ENCODE data around the gene APOBEC3B.
"Not testable (repeated sequence)": the region's sequence is repeated elsewhere in the genome, so short reads cannot be mapped to it uniquely, and the experiment has no call there.

Gene APOBEC3B

DNA sequence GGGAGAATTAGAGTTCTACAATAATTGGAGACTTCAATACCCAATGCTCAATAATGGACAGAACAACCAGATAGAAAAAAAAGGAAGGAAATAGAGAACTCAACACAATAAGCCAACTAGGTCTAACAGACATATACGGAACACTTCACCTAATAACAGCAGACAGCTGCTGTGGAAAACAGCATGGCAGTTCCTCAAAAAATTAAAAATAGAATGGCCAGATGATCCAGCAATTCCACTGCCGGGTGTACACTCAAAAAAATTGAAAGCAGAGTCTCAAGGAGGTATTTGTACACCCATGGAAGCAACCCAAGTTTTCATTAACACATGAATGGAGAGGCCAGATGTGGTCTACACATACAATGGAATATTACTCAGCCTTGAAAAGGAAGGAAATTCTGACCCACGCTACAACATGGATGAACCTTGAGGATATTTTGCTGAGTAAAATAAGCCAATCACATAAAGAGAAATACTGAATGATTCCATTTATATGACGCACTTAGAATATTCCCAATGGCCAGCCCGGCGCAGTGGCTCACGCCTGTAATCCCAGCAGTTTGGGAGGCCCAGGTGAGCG lies 26.2 kb downstream of the APOBEC3B start:
- DNase-seq: not testable (repeated sequence)

DNA sequence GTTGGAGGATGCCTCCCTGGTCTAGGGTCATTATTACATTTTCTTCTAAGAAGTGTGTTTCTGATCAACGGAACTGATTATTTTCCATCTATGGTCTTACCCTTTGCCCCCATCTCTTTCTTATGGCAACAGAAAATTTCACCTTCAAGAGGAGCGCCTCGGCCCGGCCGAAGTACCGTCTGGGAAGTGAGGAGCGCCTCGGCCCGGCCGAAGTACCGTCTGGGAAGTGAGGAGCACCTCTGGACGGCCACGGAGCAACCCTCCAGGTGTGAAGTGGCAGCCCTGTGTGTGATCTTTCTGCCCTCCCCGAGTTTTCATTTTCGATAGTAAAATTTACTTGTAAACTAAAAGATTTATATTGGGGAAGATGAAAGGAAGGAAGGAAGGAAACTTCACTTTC lies 28.8 kb downstream of the APOBEC3B start:
- DNase-seq: no peak

DNA sequence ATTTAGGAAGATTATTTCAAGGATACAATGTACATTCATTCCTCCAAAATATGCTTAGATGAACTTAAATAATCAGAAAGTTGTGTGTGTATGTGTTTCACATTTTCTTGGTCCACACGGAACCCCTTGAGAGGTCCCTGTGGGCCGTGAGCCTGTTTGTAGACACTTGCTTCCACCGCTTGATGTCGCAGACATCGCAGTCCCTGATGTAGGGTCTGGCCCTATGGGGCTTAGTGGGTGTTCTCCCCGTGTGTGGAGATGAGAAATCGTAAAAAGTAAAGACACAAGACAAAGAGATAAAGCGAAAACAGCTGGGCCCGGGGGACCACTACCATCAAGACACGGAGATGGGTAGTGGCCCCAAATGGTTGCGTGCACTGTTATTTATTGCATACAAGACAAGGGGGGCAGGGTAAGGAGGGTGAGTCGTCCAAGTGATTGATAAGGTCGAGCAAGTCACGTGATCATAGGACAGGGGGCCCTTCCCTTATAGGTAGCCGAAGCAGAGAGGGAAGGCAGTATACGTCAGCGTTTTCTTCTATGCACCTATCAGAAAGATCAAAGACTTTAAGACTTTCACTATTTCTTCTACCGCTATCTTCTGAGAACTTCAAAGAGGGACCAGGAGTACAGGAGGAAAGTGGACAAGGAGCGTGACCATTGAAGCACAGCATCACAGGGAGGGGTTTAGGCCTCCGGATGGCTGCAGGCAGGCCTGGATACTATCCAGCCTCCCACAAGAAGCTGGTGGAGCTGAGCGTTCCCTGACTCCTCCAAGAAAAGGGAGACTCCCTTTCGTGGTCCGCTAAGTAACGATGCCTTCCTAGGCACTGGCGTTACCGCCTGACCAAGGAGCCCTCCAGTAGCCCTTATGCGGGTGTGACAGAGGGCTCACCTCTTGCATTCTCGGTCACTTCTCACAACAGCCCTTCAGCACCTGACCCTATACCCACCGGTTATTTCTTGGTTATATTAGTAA lies 30.7 kb downstream of the APOBEC3B start:
- DNase-seq: no peak

DNA sequence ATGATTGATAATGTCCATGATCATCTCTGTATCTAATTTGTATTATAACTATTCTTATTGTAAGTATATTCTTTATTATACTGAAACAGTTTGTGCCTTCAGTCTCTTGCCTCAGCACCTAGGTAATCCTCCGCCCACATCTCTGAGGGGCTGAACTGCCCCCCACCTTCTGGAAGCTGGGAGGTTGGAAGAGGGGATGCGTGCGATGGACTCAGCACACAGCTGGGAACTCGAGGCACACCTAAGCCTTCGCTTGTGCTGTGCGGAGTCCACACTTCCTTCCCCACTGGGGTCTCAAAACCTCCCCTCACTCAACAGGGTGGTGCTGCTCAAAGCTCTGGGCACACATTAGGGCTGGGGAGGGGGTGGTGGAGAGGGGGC lies 31.4 kb downstream of the APOBEC3B start:
- not testable (repeated sequence) for DNase-seq

DNA sequence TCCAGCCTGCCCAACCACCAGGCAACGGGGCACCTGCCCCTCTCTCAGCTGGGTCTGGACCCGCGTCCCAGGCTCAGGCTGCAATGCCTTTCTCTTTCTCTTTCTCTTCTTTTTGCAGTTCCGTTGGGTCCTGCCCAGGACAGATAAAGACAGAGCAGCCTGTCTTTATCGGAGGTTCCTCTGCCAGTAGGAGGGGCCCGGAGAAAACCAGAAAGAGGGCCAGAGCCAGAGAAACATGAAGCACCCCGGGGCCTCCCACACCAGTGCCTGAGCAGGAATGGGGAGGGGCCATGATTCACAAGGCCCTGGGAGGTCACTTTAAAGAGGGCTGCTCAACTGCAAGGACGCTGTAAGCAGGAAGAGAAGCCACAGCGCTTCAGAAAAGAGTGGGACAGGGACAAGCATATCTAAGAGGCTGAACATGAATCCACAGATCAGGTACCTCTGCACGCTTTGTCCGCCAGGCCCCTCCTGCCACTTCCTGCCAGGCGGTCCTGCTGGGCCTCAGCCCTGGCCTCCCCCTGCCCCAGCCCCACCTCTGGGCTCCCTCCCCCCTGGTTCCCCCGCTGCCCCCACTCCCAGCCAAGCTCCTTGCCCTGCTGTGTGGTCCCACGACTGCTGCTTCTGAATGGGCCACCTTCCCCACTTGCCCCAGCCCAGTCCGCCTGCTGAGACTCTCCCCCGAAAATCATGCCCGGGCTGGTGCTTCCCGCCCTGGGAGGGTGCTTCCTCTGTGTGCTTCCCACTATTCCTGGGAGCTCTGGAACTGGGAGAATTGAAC lies 32.0 kb downstream of the APOBEC3B start, which contains the start of gene APOBEC3C:
Gene APOBEC3C (plus strand): TSS at position 316 of the 781 bp plus-strand sequence. CDS start 106 bp downstream, at position 422.
- peak; percentile 58 for DNase-seq

DNA sequence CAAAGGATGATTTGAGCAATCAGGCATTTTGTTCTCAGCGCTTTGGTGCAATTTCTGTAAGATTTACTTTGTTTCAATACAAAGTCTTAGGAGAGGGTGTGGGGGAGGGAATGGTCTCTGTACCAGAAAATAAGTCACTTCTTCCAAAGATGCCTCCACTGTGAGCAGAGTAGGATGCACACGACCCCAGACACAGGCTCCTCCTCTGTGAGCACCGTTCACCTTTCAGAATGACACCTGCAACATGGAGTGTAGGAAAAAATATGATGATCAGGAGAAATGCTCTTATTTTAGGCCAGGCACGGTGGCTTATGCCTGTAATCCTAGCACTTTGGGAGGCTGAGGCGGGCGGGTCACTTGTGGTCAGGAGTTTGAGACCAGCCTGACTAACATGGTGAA lies 32.6 kb downstream of the APOBEC3B start:
- DNase-seq: not testable (repeated sequence)

DNA sequence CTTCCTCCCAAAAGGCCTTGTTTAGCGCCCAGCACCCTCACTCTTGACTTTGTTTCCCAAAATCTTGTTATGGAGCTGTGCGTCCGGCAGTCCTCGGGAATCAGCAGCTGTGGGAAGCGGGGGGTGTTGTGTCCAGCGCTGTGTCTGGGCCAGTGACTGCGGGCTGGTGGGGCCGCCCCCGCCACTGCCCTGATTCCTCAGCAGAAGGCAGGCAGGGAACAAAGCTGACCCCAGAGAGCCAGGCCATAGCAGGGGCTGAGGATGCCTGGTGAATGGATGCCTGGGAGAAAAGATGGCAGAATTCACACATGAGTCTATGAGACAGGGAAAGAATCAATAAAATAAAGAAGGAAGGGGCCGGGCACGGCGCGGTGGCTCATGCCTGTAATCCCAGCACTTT lies 34.4 kb downstream of the APOBEC3B start:
- DNase-seq: no peak

DNA sequence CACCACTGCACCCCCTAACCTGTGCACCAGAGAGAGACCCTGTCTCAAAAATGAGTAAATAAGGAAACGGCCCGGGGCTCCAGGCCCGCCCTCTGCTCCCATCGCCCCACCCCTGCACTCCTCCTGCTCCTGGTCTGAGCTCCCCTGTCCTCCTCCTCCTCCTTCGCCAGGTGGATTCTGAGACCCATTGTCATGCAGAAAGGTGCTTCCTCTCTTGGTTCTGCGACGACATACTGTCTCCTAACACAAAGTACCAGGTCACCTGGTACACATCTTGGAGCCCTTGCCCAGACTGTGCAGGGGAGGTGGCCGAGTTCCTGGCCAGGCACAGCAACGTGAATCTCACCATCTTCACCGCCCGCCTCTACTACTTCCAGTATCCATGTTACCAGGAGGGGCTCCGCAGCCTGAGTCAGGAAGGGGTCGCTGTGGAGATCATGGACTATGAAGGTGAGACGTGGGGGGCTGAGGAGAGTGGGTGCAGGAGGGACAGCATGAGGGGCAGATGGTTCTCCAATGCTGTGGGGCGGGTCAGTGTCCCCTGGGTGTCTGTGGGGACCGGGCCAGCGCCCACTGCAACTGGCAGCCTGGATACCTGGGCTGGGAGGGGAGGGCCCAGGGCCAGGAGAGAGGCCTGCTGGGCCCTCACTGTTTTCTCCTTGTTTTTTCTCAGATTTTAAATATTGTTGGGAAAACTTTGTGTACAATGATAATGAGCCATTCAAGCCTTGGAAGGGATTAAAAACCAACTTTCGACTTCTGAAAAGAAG lies 35.6 kb downstream of the APOBEC3B start:
- DNase-seq: no peak

DNA sequence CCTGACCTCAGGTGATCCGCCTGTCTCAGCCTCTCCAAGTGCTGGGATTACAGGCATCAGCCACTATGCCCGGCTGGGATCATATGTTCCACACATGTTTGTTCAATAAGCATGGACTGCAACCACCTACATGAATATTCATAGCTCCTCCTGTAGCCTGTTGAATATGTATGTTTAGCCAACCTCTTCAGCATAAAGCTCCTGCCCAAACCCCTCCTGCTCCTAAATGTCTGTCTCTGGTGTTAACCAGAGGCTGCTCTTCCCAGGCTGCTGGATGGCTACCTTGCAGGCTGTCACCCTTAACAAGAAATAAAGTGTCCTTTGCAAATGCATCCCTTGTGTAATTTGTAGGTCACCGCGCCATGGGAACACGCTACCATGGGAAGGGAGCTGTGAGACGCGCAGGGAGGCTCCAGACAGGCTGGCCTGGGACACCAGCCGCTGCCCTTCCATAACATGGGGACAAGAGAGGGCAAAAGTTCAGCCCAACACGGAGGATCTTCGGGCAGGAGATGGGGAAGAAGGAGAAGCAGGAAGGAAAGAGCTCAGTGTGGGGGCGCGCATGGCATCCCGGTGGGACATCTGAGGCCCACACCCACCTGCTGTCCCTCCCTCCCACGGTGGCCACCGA lies 38.0 kb downstream of the APOBEC3B start:
- DNase-seq: not testable (repeated sequence)

DNA sequence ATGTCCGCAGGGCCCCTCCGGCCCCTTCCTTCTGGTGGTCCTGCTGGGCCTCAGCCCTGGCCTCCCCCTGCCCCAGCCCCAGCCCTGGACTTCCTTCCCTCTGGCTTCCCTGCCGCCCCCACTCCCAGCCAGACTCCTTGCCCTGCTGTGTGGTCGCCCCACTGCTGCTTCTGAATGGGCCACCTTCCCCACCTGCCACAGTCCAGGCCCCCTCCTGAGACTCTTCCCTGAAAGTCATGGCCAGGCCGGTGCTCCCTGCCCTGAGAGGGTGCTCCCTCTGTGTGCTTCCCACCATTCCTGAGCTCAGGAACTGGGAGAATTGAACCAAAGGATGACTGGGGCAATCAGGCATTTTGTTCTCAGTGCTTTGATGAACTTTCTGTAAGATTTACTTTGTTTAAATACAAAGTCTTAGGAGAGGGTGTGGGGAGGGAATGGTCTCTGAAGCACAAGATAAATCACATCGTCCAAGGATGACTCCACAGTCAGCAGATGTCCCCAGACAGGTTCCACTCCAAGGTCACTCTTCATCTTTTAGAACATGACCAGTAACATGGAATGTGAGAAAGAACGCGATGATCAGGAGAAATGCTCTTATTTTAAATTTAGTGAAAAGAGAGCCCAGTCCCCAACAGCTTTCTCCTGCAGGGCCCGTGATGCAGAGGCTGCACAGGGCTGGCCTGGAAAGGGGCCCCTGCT lies 39.6 kb downstream of the APOBEC3B start:
- no peak for DNase-seq

DNA sequence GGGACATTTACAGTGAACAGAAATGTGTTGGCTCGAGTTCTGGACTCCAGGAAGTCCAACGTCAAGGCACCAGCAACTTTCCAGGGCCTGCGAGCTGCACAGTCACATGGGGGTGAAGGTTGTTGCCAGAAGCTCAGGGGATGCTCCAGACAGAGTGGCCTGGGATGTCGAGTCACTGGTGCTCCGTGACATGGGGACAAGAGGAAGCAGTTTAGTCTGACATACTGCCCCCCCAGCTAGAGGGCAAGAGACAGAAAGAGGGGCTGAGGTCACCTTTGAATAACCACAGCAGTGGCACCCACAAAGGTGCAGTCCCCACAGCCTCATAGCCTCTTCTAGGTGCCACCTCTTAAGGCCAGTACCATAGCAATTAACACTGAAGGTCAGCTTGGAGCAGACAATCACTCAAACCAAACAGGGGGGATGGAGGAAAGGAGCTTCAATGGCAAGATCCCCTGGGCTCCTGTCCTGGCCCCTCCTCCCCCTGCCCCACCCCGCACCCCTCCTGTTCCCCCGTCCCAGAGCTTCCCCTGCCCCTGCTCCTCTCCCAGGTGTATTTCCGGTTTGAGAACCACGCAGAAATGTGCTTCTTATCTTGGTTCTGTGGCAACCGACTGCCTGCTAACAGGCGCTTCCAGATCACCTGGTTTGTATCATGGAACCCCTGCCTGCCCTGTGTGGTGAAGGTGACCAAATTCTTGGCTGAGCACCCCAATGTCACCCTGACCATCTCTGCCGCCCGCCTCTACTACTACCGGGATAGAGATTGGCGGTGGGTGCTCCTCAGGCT lies 42.6 kb downstream of the APOBEC3B start:
- no peak for DNase-seq

DNA sequence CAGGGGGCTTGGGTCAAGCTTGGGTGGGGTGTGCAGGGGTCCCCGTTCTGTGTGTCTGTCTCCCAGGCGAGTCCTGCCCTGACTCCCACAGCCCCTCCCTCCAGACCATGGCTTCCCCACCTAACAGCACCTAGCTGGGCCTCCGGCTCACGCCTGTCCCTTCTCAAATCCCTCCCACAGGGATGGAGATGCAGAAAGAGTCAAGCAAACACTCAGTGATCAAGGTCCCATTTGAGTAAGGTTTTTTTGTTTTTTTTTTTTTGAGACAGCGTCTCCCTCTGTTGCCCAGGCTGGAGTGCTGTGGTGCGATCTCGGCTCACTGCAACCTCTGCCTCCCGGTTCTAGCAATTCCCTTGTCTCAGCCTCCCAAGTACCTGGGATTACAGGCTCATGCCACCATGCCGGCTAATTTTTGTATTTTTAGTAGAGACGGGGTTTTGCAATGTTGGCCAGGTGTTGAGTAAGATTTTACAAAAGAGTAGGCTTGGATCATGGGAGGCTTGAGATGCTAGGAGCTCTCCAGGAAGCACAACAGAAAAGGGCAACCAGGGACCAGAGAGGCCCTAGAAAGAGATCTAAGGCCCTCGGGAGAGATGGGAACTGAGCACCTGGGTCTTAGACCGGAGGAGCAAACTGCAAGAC lies 44.5 kb downstream of the APOBEC3B start:
- no peak for DNase-seq

DNA sequence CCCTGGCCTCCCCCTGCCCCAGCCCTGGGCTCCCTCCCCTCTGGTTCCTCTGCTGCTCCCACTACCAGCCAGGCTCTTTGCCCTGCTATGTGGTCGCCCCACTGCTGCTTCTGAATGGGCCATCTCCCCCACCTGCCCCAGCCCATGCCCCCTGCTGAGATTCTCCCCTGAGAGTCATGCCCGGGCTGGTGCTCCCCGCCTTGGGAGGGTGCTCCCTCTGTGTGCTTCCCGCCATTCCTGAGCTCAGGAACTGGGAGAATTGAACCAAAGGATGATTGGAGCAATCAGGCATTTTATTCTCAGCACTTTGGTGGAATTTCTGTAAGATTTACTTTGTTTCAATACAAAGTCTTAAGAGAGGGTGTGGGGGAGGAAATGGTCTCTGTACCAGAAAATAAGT lies 45.6 kb downstream of the APOBEC3B start:
- DNase-seq: no peak

DNA sequence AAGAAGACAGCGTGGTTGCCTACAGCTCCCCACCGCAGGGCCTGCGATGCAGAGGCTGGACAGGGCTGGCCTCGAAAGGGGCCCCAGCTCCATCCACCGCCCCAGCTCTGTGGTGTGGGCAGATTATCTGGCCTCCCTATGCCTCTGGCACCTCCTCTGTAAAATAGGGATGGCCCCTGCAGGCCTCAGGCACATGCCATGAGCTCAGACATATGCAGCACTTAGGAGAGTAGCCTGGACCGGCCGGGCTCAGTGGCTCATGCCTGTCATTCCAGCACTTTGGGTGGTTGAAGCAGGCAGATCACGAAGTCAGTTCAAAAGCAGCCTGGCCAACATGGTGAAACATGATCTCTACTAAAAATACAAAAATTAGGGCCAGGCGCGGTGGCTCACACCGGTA lies 46.1 kb downstream of the APOBEC3B start:
- no peak for DNase-seq

DNA sequence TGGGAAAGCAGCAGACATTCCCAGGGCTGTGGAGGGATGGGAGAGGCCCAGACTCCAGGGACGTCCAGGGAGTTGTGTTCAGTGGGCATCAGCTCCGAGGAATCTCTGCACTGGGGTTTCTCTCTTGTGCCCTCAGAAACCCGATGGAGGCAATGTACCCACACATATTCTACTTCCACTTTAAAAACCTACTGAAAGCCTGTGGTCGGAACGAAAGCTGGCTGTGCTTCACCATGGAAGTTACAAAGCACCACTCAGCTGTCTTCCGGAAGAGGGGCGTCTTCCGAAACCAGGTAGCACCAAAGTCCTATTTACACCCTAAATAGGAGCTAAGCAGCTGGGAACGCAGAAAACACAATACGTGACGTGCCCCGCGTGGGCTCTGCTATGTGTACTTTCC lies 47.1 kb downstream of the APOBEC3B start:
- no peak for DNase-seq

DNA sequence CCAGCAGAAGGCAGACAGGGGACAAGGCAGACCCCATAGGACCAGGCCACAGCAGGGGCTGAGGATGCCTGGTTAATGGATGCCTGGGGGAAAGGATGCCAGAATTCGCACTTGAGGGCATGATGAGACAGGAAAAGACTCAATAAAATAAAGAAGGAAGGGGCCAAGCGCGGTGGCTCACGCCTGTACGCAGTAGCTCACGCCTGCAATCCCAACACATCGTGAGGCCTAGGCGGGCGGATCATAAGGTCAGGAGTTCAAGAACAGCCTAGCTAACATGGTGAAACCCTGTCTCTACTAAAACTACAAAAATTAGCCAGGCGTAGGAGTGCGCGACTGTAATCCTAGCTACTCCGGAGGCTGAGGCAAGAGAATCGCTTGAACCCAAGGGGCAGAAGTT lies 48.6 kb downstream of the APOBEC3B start:
- DNase-seq: no peak

DNA sequence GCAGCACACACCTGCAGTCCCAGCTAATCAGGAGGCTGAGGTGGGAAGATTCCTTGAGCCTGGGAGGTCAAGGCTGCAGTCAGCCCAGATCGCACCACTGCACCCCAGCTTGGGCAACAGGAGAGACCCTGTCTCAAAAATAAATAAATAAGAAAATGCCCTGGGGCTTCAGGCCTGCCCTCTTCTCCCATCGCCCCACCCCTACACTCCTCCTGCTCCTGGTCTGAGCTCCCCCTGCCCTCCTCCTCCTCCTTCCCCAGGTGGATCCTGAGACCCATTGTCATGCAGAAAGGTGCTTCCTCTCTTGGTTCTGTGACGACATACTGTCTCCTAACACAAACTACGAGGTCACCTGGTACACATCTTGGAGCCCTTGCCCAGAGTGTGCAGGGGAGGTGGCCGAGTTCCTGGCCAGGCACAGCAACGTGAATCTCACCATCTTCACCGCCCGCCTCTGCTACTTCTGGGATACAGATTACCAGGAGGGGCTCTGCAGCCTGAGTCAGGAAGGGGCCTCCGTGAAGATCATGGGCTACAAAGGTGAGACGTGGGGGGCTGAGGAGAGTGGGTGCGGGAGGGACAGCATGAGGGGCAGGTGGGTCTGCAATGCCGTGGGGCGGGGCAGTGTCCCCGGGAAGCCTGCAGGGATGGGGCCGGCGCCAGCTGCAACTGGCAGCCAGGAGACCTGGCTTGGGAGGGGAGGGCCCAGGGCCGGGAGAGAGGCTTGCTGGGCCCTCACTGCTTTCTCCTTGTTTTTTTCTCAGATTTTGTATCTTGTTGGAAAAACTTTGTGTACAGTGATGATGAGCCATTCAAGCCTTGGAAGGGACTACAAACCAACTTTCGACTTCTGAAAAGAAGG lies 49.5 kb downstream of the APOBEC3B start:
- DNase-seq: not testable (repeated sequence)

DNA sequence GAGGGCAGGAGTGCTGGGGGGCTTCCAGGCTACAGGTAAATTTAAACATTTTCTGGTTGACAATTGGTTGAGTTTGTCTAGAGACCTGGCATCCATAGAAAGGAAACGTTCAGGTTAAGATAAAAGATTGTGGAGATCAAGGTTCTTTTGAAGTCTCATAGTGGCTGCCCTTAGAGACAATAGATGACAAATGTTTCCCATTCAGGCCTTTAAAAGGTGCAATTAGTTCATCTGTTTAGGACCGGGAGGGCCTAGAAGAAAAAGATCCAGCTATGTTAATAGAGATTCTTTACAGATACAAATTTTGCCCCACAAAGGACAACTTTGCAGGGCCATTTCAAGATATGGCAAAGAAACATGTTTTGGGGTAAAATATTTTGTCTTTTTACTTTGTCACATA lies 54.9 kb downstream of the APOBEC3B start:
- not testable (repeated sequence) for DNase-seq
